Endothelial cell of umbilical vein (primary cell): Measurements from ENCODE around the gene TTYH2. TPM values are rescaled to one million over a fixed set of nuclear protein-coding genes. Genes with fewer than 3 reads are reported as not detected.

Source experiments
- BruUV-seq: library from RNA; stranded (reverse); fragments of 400-500 nt; replicated peaks from 2 replicates; lab custom pipeline; 2021; lab: Mats Ljungman, UMichigan
- CTCF ChIA-PET: fragments of 300-600, 350-600 bp; sonication (Branson Sonifier 250); formaldehyde crosslinking; loops from one replicate; lab custom pipeline; 2021; ENCODE audit warnings: antibody characterized with exemption, inconsistent platforms; lab: Charles Lee
- POLR2A ChIA-PET: fragments of 300-600, 350-600 bp; sonication (Branson Sonifier 250); formaldehyde crosslinking; loops from one replicate; lab custom pipeline; 2021; ENCODE audit warnings: antibody characterized with exemption, inconsistent platforms; lab: Charles Lee
- DNase-seq: peaks from one replicate; pipeline ENCODE4 v3.0.0-alpha.2; 2011; ENCODE audit warnings: low read depth, low spot score
- FAIRE-seq: peaks from 2 replicates; lab custom pipeline; 2011; peaks lifted over from hg19 to GRCh38; lab: Jason Lieb, UNC
- H2AFZ ChIP-seq: 2 replicates; pipeline ENCODE4 v1.6.0; 2012; ENCODE audit warnings: low read depth, low read length, control low read depth, inconsistent platforms
- H3K27ac ChIP-seq: 2 replicates; pipeline ENCODE4 v1.5.1; 2011; ENCODE audit warnings: low read depth, mild to moderate bottlenecking, control low read depth, low read length, moderate library complexity; ENCODE audit not compliant: insufficient read depth
- H3K27me3 ChIP-seq, 2 experiments: 2 replicates each; pipeline versions ENCODE4 v1.6.0 to v1.6.1; 2011; ENCODE audit warnings: low read length in 2 of 2, mixed read lengths in 1 of 2; ENCODE audit not compliant: control insufficient read depth in 2 of 2, insufficient read depth in 2 of 2
- H3K36me3 ChIP-seq, 2 experiments: 2 replicates in 1 of 2; 3 replicates in 1 of 2; pipeline ENCODE4 v1.5.1; 2011; ENCODE audit warnings: low read length in 2 of 2, mild to moderate bottlenecking in 1 of 2, moderate library complexity in 1 of 2; ENCODE audit not compliant: control insufficient read depth in 2 of 2, insufficient read depth in 2 of 2; ENCODE audit errors: extremely low read depth in 1 of 2
- H3K4me1 ChIP-seq: 3 replicates; pipeline ENCODE4 v1.5.1; 2011; ENCODE audit warnings: mild to moderate bottlenecking, low read length; ENCODE audit not compliant: control insufficient read depth, insufficient read depth; ENCODE audit errors: extremely low read depth
- H3K4me2 ChIP-seq: 2 replicates; pipeline ENCODE4 v1.6.1; 2011; ENCODE audit warnings: low read length, control low read depth, mixed read lengths; ENCODE audit not compliant: insufficient read depth
- H3K4me3 ChIP-seq, 3 experiments: fragments of 200-600 bp in 1 of 3; sonication (generic), shearing (Covaris generic) in 1 of 3; replicated peaks in 1 of 3; 2 replicates each; pipeline ENCODE4 v1.5.1; 2011 to 2016; ENCODE audit warnings: control low read depth in 3 of 3, low read length in 3 of 3, mild to moderate bottlenecking in 2 of 3, inconsistent platforms in 1 of 3, low read depth in 1 of 3, moderate library complexity in 1 of 3; ENCODE audit not compliant: insufficient read depth in 1 of 3
- H3K79me2 ChIP-seq: 2 replicates; pipeline ENCODE4 v1.6.0; 2012; ENCODE audit warnings: low read length, inconsistent platforms; ENCODE audit not compliant: control insufficient read depth, insufficient read depth
- H3K9ac ChIP-seq: replicated peaks from 2 replicates; pipeline ENCODE3; 2011; ENCODE audit warnings: low read length, control low read depth; ENCODE audit not compliant: insufficient read depth; ENCODE audit errors: extremely low read depth
- H3K9me1 ChIP-seq: replicated peaks from 3 replicates; pipeline ENCODE4 v1.6.0; 2011; ENCODE audit warnings: mild to moderate bottlenecking, low read length; ENCODE audit not compliant: control insufficient read depth, insufficient read depth; ENCODE audit errors: extremely low read depth
- H3K9me3 ChIP-seq: replicated peaks from 2 replicates; pipeline ENCODE4 v1.5.1; 2012; ENCODE audit warnings: low read length, inconsistent platforms; ENCODE audit not compliant: control insufficient read depth, insufficient read depth
- H4K20me1 ChIP-seq: replicated peaks from 2 replicates; pipeline ENCODE3; 2011; ENCODE audit warnings: mild to moderate bottlenecking, low read length; ENCODE audit not compliant: control insufficient read depth, insufficient read depth; ENCODE audit errors: extremely low read depth
- CTCF ChIP-seq, 2 donors: IDR thresholded peaks; 1 replicate in 1 of 2; 2 replicates in 1 of 2; pipeline ENCODE4 v1.5.1; 2011; ENCODE audit warnings: low read length in 2 of 2, mild to moderate bottlenecking in 2 of 2, moderate library complexity in 2 of 2, control low read depth in 1 of 2, inconsistent platforms in 1 of 2, low read depth in 1 of 2; ENCODE audit not compliant: insufficient read depth in 1 of 2; ENCODE audit errors: extremely low read depth in 1 of 2
- EZH2 ChIP-seq: IDR thresholded peaks from 2 replicates; pipeline ENCODE4 v1.6.1; 2012; ENCODE audit warnings: borderline replicate concordance, low read depth, mild to moderate bottlenecking, moderate library complexity, low read length, inconsistent platforms; ENCODE audit not compliant: severe bottlenecking
- FOS ChIP-seq: IDR thresholded peaks from 2 replicates; pipeline ENCODE4 v1.6.1; 2011; ENCODE audit warnings: mild to moderate bottlenecking, low read length, moderate library complexity, borderline replicate concordance; ENCODE audit not compliant: insufficient read depth
- GATA2 ChIP-seq: IDR thresholded peaks from 2 replicates; pipeline ENCODE4 v1.7.0; 2011; ENCODE audit warnings: low read depth, mild to moderate bottlenecking, moderate library complexity, mixed read lengths, low read length; ENCODE audit not compliant: insufficient read length, insufficient read depth
- JUN ChIP-seq: IDR thresholded peaks from 2 replicates; pipeline ENCODE4 v1.6.1; 2011; ENCODE audit warnings: borderline replicate concordance, low read depth; ENCODE audit not compliant: insufficient read length, insufficient read depth
- MAX ChIP-seq: IDR thresholded peaks from 2 replicates; pipeline ENCODE4 v1.6.1; 2011; ENCODE audit not compliant: insufficient read depth, insufficient read length
- MYC ChIP-seq: IDR thresholded peaks from one replicate; pipeline ENCODE4 v1.6.1; 2011; ENCODE audit warnings: mild to moderate bottlenecking, low read depth, low read length
- POLR2A ChIP-seq: IDR thresholded peaks from 2 replicates; pipeline ENCODE4 v1.6.1; 2012; ENCODE audit warnings: low read depth, mild to moderate bottlenecking, control low read depth, low read length
- POLR2AphosphoS5 ChIP-seq: IDR thresholded peaks from 2 replicates; pipeline ENCODE4 v1.6.1; 2012; ENCODE audit warnings: low read depth, mild to moderate bottlenecking, control low read depth, low read length, moderate library complexity; ENCODE audit not compliant: insufficient read depth
- dilution Hi-C: fragments of 300-500 bp; cut with MboI; formaldehyde crosslinking; loops from one replicate; pipeline ENCODE4 v1.15.0; 2019; ENCODE audit warnings: low sequenced_read_pairs; ENCODE audit not compliant: extremely low pct_ligation_motif_present
- intact Hi-C: fragments of 100-400 bp; cut with micrococcal nuclease; formaldehyde crosslinking; loops from one replicate; pipeline ENCODE4 v1.10.0; 2022
- polyA plus RNA-seq, 4 experiments: library from polyadenylated mRNA; depleted of rRNA in 3 of 4; stranded (reverse) in 3 of 4; unstranded in 1 of 4; fragments of >200 nt; gene quantifications; 2 replicates each; pipeline versions ENCODE4 v1.2.1 to v1.2.3, GENCODE V29; 2011 to 2012; ENCODE audit warnings: missing spikeins in 1 of 4
- total RNA-seq: library from RNA; stranded (reverse); gene quantifications from 2 replicates; pipeline ENCODE4 v1.2.3, GENCODE V29; 2021

TTYH2 gene
- total and polyA plus RNA-seq, 2 donors (not counting 3 experiments of a cell fraction or from before 2014, with no cell fraction given) = 0.75 to 2.0 TPM

GRCh38 chr17:74234486-74234885, 21.1 kb downstream of the TTYH2 start:
- CTCF ChIA-PET = no interaction called here
- DNase-seq = no peak
- TF ChIP-seq MYC (no peak), EZH2 (no peak), JUN (no peak), FOS (no peak), POLR2A (no peak), CTCF (IDR thresholded peaks at IDR 0.05; ENCODE audit: extremely low read depth in 1 of 2, insufficient read depth in 1 of 2, low read depth in 1 of 2, low read length in 2 of 2) (no peak), POLR2AphosphoS5 (no peak), MAX (no peak), GATA2 (no peak)
- Histone ChIP-seq H2AFZ (no peak overlapping the region), H3K36me3 (no peaks in the 10 kb centered on the region), H3K4me2 (no peak overlapping the region), H3K27ac (no peak overlapping the region), H3K27me3 (no peaks in the 10 kb centered on the region), H3K4me1 (no peaks in the 10 kb centered on the region), H3K9me1 (no peaks in the 10 kb centered on the region), H3K79me2 (no peaks in the 10 kb centered on the region), H3K9ac (no peak overlapping the region), H3K4me3 (no peak overlapping the region), H3K9me3 (no peaks in the 10 kb centered on the region), H4K20me1 (no peaks in the 10 kb centered on the region)
- dilution Hi-C loops = no loop called here
- BruUV-seq = no TSS peak
- FAIRE-seq = no peak
- intact Hi-C loops = no loop called here
- POLR2A ChIA-PET = no interaction called here
